ENCODE measurements around the gene CPB1.
A peak's percentile ranks its signal among the peaks of the same experiment; 100 is the strongest.

The CPB1 gene

DNA sequence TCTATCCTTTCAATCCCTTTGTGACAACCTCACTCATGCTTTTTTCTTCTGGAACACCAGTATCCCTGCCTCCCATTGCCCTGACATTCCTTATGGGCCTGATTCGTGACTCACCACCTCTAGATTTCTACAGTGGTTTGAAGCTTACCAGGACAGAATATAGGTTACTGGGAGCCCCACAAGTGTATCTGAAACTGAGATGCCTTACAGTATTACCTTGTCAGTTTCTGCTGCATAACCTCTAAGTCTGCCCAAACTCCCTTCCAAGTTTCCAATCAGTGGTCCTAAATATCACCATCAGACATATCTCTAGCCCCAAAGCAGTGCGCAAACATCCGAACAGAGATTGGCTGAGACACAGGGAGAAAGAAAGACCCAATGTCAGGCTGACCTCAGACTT is 5.6 kb downstream of the CPB1 start:
- DNase-seq, result no peak

DNA sequence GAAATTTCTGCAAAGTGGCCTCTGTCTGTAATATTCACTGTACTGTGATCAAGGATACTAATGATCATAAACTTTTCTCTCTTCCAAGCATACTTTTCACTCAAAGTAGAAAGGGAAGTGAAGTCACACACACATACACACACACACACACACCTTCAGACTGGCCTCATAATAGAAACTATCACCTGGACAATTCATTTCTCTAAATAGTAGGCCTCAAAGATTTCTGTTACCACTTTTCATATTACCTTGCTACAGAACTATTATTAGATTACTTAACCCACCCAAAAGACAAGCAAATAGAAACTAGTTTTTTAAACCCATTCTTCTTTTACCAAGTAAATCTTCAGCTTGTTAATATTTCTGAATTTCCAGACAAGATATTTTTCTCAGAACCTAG is 12.2 kb downstream of the CPB1 start:
- no peak for DNase-seq

DNA sequence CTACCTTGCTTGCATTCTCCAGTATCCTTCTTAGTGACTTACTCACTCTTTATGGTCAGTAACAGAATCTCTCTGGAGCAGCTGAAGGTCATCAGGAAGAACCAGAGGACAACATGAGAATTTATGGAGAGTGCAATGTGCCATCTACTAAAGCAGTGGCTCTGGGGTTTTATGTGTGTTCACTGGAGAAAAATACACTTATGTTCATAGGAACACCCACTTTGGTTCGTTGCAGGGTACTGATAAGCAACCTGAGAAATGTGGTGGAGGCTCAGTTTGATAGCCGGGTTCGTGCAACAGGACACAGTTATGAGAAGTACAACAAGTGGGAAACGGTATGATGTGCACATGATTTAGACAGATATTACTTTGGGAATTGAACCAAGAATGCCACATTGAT is 12.8 kb downstream of the CPB1 start:
- no peak for DNase-seq

DNA sequence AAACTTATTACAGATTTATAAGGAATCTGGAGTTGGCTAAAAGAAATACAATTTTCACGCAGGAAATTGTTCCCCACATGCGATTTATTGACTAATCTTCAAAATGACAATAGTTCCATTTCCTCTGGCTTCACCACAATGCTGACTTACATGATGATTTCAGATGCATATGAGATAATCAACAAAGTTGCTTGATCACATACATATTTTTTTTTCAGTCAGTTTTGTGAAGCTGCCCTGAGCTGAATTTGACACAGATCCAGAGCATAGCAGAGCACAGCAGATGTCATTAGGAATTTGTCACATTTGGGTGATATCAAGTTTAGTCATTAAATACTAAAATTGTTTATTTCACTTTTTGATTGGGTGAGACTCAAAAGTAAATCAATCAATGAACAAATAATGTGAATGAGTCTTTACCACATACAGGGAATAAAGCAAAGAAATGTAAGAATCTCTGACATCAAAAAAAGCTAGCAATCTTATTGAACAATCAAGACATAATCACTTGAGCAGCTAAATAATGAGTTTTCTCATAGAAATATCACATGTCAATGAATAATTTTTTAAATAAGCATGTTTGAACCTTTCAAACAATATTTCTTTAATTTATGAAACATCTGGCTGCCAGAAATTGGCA is 18.3 kb downstream of the CPB1 start:
- DNase-seq, result no peak

DNA sequence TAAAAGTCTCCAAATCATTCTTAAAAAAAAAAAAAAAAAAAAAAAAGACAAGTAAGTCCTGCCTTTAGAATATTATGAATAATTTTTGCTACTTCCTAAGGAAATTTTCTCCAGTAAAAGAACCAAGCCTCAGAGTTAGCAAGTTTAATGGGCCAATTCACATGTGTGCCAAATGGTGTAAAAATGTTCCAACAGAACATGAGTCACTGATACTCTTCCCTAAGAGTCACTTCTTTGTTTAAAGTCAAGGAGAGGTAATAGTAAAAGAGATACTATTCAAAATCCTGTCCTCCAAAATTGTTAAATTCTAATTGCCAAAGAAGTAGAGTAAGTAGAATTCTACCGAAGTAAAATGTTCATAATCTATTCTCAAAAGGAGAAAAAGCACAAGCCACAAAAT is 19.7 kb downstream of the CPB1 start:
- no peak for DNase-seq

DNA sequence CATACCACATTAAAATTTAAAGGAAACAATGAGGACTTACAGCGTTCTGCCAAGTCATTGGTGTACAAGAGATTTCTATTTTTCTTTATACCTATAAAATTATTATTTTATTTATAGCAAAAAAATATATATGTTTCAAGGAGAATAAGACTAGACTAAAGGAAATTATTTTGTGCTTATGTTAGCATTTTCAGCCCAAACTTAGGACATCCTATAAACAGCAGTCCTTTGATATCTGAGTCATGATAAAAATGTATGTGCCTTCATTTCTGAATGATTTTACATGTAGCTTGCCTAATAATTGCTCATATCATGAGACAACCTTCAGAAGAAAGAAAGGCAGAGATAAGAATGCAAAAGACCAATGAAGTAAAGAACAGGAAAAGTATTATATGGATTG is 20.8 kb downstream of the CPB1 start:
- DNase-seq, result no peak

DNA sequence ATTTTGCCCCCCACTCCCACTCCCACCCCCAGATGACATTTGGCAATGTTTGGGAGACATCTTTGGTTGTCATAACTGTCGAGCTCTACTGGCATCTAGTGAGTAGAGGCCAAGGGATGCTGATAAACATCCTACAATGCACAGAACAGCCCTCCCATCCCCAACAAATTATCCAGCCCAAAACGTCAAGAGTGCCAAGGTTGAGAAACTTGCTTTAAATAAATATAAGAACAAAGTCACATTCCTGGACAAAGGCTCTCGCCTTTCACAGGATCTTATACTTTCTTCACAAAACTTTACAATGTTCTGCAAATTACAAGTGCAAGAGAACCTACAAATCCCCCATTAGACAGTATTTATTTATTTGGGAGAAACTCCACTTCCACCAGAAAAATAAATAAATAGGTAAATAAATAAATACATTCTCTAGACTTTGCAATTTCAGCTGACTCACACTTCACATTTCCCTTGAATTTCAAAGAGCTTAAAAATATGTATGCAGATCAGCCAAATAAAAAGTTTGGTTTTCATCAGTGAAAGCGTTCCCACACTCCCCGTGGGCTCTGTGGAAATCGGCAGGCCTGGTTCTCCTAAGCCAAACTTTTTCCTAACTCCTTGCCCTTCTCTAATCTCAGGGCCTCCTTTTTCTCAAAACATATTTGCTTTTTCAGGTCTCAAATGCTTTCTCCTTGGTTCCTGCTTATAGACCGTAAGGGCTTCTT is 24.8 kb downstream of the CPB1 start:
- DNase-seq, result no peak

DNA sequence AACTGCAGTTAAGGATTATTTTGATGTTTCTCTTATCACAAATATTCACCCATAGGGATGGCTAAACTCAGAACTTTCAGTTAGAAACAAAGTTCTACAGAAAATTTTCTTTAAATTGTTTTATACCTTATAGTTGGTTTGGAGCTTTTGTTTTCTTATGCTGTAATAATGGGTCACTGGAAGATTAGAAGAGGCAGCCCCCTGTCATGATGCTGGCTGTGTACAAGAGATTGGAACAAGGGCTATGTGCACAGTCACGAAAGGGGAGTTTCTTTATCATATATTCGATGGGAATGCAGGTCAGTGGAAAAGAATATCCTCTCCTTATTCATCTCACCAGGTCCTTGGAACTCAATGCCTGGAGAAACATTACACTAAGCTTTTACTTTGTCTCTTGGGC is 25.5 kb downstream of the CPB1 start:
- DNase-seq, result no peak

DNA sequence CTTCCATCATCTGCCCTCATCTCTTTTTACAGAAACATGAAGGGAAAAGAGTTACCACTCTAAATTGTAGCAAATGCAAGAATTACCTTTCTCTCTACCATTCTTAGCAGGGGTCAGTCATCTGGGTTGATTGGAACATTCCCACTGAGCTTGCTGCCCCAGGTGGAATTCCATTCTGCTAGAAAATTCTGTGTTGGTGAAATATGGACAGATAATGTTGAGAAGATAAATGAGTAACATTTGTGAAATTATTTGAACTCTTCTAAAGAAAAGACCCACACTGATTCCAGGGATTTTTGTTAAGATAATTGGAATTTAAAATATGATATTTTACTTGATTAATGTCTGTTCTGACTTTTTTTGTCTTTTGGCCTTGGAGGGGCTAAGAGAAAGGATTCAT is 26.4 kb downstream of the CPB1 start:
- no peak for DNase-seq

DNA sequence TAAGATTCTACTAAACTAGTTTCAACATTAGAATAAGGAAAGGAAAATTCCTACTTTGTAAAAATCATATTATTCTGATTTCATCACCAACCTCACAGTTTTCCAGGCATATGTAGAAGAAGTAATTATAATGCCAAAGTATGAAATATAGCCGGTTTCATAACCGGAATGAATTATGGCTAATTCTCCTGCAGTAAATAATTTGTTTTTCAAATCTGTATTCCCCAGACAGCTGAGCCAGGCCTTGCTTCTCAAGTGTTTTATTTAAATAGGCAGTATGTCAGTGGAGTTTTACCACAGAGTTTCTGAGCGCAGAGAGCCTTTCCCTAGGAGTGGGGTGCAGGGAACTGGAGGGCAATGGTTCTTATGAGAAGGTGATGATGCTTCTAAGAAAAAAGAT is 28.8 kb downstream of the CPB1 start:
- no peak for DNase-seq

DNA sequence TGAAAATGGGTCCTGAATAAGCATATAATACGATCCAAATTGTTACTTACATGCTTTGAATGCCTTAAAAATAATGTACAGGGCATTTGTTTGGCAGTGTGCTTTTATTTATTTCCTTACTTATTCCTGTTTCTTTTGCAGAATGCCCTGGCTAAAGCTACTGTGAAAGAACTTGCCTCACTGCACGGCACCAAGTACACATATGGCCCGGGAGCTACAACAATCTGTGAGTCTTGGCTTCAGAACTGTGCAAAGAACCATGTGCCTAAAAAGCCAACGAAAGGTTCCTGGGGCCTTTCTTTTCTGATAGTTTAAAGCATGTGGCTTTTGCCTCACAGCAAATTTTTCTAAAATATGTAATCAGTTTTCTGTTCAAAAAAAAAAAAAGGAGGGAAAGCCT is 29.7 kb downstream of the CPB1 start:
- DNase-seq, result peak in 1 of 14 donors; percentile 79

DNA sequence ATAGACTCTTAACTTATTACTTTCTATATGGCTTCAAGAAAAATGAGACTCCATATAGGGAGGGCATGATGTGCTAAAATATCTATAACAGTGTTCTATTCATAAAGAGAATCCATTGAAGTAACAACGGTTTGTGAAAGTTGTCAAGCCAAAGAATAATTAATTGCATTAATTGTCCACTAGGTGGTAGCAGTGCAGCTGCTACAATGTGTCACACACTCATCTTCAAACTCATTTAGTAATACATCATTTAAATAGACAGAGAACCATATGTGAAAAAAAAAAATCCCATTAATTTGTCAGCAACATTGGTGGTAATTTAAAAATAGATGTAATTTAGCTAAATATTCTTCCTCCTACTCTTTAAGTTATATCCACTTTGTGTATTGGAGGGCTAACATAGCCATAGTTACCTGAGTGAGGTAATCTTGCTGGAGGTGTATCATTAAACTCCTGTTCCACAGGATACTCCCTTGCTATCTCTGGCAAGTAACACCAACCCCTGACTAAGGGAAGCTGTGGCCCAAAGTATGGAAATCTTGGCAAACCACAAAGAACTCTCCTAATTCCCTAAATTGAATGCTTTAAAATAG is 33.8 kb downstream of the CPB1 start:
- peak in 1 of 14 donors; percentile 19 for DNase-seq

DNA sequence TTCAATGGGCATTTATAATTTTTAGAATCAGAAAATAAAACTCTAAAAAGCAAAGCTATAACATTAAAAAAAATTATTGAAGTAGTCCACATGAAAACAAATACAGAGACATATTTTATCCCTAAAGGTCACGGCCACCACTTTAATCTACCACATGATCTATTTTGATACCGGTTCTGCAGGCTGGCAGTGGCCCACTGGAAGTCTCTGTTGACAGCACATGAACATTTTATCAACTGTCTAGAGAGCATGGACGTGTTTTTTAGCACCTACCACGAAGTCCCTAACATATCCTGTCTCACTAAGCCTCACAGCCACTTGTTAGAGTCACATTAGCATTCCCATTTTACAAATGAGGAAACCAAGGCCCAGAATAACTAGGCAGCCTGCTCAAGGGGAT is 35.7 kb downstream of the CPB1 start:
- DNase-seq, result no peak

DNA sequence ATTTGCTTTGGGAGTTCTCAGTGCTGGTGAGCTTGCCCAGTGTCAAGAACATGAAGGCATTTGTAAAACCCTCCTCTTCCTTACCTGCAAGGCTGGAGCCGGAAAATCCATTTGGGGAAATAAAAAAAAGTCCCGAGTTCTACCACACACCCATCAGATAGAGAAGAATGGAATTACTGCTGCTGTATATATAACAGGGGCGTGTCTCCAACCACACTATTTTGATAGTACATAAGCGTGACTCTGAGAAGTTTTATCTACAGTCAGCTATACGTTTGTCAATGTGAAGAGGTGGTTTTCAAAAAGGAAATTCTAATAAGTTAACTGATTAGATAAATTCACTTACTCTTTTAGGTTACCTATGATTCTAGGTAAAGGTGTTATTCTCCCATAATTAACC is 36.2 kb downstream of the CPB1 start:
- DNase-seq, result no peak

DNA sequence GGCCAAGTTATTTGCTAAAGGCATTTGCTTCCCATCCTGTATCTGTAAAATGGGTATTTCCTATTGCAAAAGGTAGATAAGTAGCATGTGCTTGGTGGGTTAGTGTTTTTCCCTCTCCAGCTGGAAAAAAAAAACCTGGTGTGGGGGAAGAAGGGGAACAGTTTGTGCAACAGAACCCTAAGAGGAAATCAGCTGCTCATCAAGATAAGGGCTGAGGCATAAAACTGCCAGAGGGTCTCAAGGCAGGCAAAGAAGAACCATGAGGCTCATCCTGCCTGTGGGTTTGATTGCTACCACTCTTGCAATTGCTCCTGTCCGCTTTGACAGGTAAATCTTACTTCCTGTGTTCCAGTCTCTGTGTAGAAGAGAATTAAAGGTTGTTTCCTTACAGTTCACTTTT is 37.4 kb downstream of the CPB1 start, which contains the start of gene CPA3:
CPA3 (plus strand) TSS at position 248 of the 400 bp plus-strand sequence; CDS start at position 260, 12 bp downstream.
- DNase-seq, result no peak

DNA sequence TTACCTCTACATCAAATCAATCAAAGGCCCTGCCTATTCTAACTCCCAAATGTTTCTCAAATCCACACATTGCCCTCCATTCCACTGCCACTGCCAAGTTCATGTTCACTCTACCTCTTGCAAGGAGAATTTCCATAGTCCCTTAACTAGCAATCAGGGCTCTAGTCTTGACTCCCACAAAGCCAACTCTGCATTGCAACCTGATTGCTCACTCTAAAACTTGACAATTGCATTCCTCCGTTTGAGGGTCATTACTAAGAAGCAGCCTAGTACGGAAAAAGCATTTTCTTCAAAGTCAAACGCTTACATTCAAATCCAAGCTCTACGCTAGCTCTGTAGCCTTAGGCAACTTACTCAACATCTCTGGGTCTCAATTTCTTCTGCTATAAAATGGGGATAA is 38.6 kb downstream of the CPB1 start:
- no peak for DNase-seq

DNA sequence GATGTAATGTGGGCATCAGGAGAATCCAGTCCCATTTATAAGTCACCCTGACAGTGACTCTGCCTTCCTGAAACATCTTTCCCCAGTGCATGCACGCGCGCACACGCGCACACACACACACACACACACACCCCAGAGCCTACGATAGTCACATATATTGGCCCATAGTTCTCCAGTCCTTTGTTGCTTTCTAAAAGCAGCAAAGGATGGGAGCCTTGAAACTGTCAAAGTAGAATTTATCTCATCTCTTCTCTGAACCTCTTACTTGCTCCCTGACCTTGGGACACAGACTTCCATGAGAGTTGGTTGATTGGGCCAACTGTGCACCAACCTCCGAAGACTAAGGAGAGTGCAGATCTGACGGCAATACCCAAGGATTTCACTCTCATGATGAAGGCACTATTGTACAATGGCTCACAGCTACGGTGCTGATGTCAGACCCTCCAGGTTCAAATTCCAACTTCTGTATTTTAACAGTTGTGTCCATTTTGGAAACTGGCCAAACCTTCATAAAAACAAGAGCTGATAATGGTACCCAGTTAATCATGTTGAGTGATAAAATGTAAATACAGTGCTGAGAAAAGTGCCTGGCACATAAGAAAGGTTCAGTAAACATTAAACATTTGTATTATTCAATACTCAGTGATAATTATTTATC is 45.8 kb downstream of the CPB1 start:
- DNase-seq, result no peak

DNA sequence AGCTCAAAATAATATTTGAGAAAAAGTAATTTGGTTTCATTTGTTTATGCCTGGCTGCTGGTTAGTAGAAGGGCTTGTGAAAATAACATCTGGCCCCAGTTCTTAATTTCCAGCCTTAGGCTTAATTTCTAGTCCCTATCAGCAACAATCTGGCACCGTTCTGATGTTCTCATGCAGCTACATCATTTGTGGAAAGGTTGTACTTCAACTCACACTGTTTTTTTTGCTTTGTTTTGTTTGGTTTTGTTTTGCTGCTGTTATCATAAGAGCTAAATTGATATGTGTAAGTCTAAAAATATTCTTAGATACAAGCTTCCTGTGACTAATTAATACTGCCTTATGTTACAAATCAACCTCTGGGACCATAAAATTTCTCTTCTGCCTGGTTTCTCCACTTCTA is 46.4 kb downstream of the CPB1 start:
- no peak for DNase-seq

DNA sequence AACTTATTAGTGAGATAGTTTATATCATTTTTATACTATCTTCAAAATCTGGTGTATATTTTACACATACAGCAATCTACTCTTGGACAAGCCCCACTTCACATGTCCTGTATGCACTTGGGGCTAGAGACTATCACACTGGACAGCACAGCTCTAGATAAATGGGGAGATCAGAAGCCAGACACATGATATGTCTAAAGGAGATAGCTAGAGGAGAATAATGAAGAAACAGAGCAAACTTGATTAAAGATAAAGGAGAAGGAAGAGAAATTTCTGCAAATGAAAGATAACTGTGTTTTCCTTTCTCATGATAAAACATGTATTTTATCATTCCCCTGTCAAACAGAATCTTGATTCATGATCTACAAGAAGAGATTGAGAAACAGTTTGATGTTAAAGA is 50.5 kb downstream of the CPB1 start:
- DNase-seq, result no peak

DNA sequence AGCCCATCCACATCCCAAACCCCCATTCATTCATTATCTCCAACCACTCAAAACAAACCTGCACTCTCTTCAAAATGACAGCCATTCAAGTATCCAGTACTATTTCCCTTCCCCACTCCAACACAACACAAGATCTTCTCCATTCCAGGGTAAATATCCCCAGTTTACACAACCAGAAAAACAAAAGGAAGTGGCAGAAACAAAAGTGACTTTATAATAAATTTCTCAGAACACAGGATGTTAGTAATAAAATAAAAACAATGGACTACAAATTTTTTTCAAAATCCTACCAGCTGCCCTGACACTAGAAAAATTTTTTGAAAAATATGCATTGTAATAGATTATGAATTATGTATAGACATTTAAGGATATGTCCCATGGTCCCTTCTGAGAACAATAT is 51.6 kb downstream of the CPB1 start:
- no peak for DNase-seq

DNA sequence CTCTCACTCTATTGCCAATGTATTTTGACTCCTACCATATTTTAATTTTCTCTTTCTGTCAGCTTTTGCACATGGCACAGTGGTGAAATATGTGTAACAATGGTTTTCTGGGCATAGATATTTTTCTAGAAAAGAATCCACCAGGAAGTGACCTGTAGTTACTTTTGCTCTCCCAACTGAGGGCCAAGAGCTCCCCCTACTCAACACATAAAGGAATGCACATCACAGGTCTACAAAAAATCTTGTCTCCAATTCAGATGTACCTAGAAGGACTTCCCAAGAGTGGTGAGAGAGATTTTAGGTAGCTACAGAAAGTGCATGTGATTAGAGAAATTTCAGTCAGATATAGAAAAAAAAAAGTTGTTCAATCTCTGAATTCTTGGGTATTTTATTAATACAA is 53.1 kb downstream of the CPB1 start:
- no peak for DNase-seq

DNA sequence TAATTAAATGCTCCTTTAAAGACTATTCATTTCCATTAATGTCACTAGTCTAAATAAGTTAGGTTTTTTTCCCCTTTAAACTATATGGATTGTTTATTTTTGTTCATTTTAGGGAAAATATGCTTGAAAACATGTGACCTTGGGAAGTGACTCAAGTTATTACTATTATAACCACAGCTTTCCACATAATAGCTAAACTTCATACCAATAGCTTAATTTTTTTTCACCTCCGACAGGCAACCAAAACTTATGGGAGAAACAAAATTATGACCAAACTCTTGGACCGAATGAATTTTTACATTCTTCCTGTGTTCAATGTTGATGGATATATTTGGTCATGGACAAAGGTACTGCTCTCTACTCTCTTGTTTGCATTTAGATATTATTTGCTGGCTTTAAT is 53.7 kb downstream of the CPB1 start:
- DNase-seq, result no peak

DNA sequence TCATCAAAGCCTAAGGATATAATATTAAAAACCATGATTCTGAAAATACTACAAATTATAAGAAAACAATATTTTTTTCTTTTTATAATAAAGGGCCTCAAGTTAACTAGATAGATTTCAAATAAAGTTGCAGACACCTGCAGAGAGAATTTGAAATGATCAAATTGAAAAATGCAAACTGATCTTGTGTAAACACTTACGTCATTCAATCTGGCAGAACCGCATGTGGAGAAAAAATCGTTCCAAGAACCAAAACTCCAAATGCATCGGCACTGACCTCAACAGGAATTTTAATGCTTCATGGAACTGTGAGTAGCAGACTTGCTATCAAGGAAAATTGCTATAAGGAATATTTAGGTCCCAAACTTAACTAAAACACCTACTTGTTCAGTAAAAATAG is 54.7 kb downstream of the CPB1 start:
- peak in 1 of 14 donors; percentile 88 for DNase-seq

DNA sequence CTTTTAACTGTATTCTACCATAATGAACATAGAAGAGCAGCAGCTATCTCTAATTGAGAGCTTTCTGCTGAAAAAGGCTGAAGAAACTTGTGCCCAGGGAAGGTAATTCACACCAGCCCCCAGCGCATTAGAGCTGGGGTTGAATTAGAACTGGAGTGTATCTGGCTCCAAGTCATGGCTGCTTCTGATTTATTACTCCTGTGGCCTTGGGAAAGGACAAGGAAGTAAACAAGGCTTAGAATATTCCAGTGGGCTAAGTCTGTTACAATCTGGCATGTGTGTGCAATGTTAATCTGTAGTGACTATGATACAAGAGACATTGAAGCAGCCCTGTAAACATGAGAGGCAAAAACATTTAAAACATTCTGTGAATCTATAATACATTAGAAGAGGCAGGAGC is 55.6 kb downstream of the CPB1 start:
- DNase-seq, result peak in 1 of 14 donors; percentile 21

Measured in C1 segment of cervical spinal cord (tissue), 14 donors.